Astrocyte of the cerebellum (primary cell): ENCODE results near the gene MYCL.
"Not testable (repeated sequence)": the region's sequence is repeated elsewhere in the genome, so short reads cannot be mapped to it uniquely, and the experiment has no call there.

Experiments
- DNase-seq: peaks from one replicate; pipeline ENCODE4 v3.0.0-alpha.2; 2011; ENCODE audit warnings: low read depth
- H3K4me3 ChIP-seq: 2 replicates; pipeline ENCODE4 v1.5.1; 2011; ENCODE audit warnings: mild to moderate bottlenecking, low read depth, low read length, moderate library complexity
- CTCF ChIP-seq: IDR thresholded peaks from 2 replicates; pipeline ENCODE4 v1.5.1; 2012; ENCODE audit warnings: low read length, low read depth, moderate library complexity, mild to moderate bottlenecking; ENCODE audit errors: missing control alignments
- in situ Hi-C: cut with HindIII; loops from 2 replicates; pipeline ENCODE4 v1.10.0; 2017; ENCODE audit warnings: low sequenced_read_pairs

Gene MYCL

GRCh38 chr1:39922251-39922688 is 20.6 kb upstream of the MYCL start:
- DNase-seq: no peak
- in situ Hi-C loops: no loop called here
- H3K4me3 ChIP-seq: no peak overlapping the region
- no peak for TF ChIP-seq CTCF

GRCh38 chr1:39919545-39919944 is 17.8 kb upstream of the MYCL start:
- TF ChIP-seq CTCF: peak; percentile 58
- in situ Hi-C loops: no loop called here
- peak; percentile 41 for DNase-seq
- H3K4me3 ChIP-seq: no peak overlapping the region

- no peak for DNase-seq
- no peak overlapping the region for H3K4me3 ChIP-seq
- TF ChIP-seq CTCF: peak; percentile 12
- in situ Hi-C loops: no loop called here
Measured at GRCh38 chr1:39917825-39918224, 16.1 kb upstream of the MYCL start.

- no peak for TF ChIP-seq CTCF
- no peak for DNase-seq
- in situ Hi-C loops: no loop called here
- H3K4me3 ChIP-seq: no peak overlapping the region
Measured at GRCh38 chr1:39915499-39916129, 13.9 kb upstream of the MYCL start.

- DNase-seq, H3K4me3 ChIP-seq, in situ Hi-C loops: not testable (repeated sequence)
Measured at GRCh38 chr1:39913136-39913535, 11.4 kb upstream of the MYCL start.

- in situ Hi-C loops: no loop called here
- no peak overlapping the region for H3K4me3 ChIP-seq
- no peak for DNase-seq
- TF ChIP-seq CTCF: no peak
Measured at GRCh38 chr1:39910263-39910662, 8.5 kb upstream of the MYCL start.

GRCh38 chr1:39908534-39908933 is 6.8 kb upstream of the MYCL start:
- no peak overlapping the region for H3K4me3 ChIP-seq
- TF ChIP-seq CTCF: no peak
- no peak for DNase-seq
- in situ Hi-C loops: no loop called here
